A549 treated with RU486 at 1 μM for 4 hours (cell line): ENCODE data around the gene KRTAP1-4. TPM values are rescaled to one million over a fixed set of nuclear protein-coding genes. Genes with fewer than 3 reads are reported as not detected.

Experiments used
- total RNA-seq: library from RNA; stranded (reverse); fragments of 200-300 nt; extraction: Qiagen RNA extraction; gene quantifications from 5 replicates; pipeline ENCODE4 v1.2.3, GENCODE V29; 2022; ENCODE audit warnings: low read depth

Gene KRTAP1-4, protein sequence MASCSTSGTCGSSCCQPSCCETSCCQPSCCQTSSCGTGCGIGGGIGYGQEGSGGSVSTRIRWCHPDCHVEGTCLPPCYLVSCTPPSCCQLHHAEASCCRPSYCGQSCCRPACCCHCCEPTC
- total RNA-seq: not detected in 5 replicates

DNA sequence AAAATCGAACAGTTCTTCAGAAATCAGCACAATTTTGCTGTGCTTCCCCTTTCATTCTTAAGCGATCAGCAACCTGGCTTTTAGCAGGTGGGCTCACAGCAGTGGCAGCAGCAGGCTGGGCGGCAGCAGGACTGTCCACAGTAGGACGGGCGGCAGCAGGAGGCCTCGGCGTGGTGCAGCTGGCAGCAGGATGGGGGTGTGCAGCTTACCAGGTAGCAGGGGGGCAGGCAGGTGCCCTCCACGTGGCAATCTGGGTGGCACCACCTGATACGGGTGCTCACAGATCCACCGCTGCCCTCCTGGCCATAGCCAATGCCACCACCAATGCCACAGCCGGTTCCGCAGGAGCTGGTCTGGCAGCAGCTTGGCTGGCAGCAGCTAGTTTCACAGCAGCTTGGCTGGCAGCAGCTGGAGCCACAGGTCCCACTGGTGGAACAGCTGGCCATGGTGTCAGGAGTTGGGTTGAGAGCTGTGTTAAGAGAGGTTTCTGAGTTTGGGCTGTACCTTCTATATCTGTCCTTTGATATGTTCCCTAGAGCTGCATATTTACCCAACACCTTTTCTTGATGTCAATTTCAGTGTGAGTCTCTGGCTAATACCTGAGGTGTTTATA is at the start of gene KRTAP1-4:
Gene KRTAP1-4, minus strand, starts transcription at position 563 of the 613 bp plus-strand sequence. Its CDS starts 117 bp downstream, at position 446.

DNA sequence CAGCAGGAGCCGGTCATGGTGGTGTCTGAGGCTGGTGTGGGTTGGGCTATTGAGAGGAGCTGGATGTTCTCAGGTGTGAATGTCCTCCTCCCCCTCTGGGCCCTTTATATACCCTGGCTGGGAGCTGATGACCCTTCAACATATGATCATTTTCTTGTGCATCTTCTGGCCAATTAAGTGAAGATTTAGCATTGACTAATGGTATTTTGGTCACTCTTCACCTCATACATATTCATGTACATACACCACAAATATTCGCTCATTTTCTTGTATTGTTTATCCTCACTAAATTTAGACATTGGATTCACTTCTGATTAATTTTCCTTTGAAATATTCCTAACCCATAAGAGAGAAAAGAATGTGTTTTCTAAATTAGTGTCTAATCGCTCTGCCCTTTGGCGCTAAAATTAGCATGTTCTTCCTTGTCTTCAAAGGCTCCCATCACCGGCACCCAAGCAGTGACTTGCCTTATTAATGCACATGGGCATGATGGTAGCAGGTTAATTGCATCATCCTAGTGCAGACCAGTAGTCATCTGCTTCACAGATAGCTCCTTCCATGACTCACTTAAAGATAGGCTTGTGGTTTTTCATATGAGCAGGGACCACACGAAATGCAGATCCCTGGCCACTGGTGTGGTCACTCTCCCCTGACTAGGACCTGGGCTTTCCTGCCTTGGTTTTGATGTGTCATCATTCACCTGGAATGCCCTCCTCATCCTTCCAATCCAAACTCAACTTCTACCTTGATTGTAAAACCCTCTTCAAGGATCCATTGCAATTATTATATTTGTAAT is 36.0 kb upstream of the KRTAP1-4 start, which contains the start of gene KRTAP2-4:
Gene KRTAP2-4, minus strand, starts transcription at position 51 of the 796 bp plus-strand sequence. Its CDS starts 34 bp downstream, at position 17.

DNA sequence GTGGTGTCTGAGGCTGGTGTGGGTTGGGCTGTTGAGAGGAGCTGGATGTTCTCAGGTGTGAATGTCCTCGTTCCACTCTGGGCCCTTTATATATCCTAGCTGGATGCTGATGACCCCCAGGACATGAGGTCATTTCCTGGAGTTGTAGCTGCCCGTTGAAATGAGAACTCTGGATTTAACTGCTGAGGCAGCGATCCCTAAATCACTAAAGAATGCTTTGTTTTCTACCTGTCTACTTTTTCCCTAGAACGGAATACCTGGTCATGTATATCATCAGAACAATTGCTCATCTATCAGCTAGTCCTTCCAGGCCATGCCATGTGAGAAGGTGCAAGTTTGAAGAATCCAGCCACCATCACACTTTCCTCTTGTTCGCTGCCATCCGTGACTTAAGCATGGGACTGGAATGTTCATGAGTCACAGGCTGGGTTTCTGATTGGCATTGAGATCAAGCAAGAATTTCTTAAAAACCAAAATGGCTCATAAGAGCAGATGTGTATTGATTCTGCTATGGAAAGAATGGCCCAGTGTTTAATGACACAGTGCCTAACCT is 30.1 kb upstream of the KRTAP1-4 start, which contains the start of gene KRTAP2-3:
Gene KRTAP2-3, minus strand, starts transcription at position 63 of the 553 bp plus-strand sequence. CDS start 64 bp downstream, outside the sequence.

GRCh38 chr17:41055130-41055529 is 25.1 kb upstream of the KRTAP1-4 start, which contains the start of gene KRTAP2-2:
KRTAP2-2 (minus strand) TSS chr17:41055230; CDS start chr17:41055211, 19 bp downstream.

GRCh38 chr17:41046735-41047465 is 16.9 kb upstream of the KRTAP1-4 start, which contains the start of gene KRTAP2-1:
KRTAP2-1 (minus strand) TSS chr17:41047316; CDS start chr17:41047267, 49 bp downstream.

GRCh38 chr17:41040783-41041571 is 11.0 kb upstream of the KRTAP1-4 start, which contains the start of gene KRTAP1-1:
KRTAP1-1 (minus strand) TSS chr17:41041450; CDS start chr17:41041397, 53 bp downstream.

GRCh38 chr17:41034346-41034935 is 4.4 kb upstream of the KRTAP1-4 start, which contains the start of gene KRTAP1-3:
KRTAP1-3 (minus strand) TSS chr17:41034874; CDS start chr17:41034821, 53 bp downstream.

DNA sequence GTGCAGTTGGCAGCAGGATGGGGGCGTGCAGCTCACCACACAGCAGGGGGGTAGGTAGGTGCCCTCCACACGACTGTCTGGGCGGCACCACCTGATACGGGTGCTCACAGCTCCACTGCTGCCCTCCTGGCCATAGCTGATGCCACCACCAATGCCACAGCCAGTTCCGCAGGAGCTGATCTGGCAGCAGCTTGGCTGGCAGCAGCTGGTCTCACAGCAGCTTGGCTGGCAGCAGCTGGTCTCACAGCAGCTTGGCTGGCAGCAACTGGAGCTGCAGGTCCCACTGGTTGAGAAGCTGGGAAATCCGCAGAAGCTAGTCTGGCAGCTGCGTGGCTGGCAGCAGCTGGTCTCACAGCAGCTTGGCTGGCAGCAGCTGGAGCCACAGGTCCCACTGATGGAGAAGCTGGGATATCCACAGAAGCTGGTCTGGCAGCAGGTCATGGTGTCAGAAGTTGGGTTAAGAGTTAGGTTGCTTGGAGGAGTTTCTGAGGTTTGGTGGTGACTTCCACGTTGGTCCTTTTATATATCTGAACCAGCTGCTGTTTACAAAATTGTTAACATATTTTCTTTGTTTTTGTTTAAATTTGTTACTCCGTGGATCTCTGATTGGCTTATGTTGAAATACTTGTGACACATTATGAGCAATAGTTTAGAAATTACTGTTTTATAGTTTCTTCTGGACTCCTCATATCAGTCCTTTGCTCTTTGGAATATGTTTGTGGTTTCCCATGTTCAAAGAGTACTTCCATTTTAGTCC is 3.1 kb downstream of the KRTAP1-4 start, which contains the start of gene KRTAP1-5:
Gene KRTAP1-5, minus strand, starts transcription at position 494 of the 757 bp plus-strand sequence. Its CDS starts 53 bp downstream, at position 441.

GRCh38 chr17:41008811-41009210 is 21.2 kb downstream of the KRTAP1-4 start, which contains the start of gene KRTAP3-1:
KRTAP3-1 (minus strand) TSS chr17:41009128; CDS start chr17:41009074, 54 bp downstream.

DNA sequence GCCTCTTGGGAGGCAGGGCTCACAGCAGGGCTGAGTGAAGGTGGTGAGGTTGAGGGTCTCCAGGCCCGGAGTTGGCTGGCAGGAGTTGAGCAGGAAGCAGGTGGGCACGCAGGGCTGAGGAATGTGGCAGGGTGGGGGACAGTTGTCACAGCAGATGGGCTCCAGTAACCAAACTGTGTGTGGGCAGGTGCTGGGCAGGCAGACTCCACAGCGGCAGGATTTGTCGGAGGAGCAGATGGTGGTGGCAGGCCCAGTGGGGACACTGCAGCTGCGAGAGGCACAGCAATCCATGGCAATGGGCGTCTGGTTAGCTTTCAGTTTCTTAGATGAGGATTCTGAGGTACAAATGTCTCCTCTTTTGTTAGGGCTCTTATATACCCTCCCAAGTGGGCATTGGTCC is 30.4 kb downstream of the KRTAP1-4 start, which contains the start of gene KRTAP3-2:
Gene KRTAP3-2, minus strand, starts transcription at position 344 of the 400 bp plus-strand sequence. Its CDS starts 53 bp downstream, at position 291.

DNA sequence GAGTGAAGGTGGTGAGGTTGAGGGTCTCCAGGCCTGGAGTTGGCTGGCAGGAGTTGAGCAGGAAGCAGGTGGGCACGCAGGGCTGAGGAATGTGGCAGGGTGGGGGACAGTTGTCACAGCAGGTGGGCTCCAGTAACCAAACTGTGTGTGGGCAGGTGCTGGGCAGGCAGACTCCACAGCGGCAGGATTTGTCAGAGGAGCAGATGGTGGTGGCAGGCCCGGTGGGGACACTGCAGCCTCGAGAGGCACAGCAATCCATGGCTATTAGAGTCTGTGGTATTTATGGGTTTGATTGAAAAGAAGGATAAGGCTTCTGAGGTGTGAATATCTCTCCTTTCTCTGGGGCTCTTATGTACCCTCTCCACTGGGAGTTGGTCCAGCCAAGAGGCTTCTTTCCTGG is 36.2 kb downstream of the KRTAP1-4 start, which contains the start of gene KRTAP3-3:
Gene KRTAP3-3, minus strand, starts transcription at position 326 of the 400 bp plus-strand sequence. Its CDS starts 67 bp downstream, at position 259.

DNA sequence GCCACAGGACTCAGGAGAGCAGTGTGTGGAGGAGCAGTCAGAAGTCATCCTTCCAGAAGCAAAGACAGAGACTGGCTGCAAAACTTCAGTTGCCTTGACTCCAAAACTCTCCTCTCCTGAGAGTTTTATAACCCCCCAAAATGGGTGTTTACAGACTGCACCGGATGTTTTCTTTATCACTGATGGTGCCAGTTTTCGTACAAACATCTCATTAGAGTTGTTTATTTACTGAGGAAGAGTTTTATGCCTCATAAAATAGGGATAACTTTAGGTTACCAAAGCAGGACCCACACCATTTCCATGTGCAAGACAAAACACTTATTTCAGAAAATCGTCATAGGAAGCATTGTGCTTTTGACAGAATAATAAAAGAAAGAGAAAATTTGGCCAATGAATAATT is 45.8 kb downstream of the KRTAP1-4 start, which contains the start of gene KRT40:
Gene KRT40, minus strand, starts transcription at position 101 of the 400 bp plus-strand sequence. Its CDS starts 53 bp downstream, at position 48.

Other genes with a start within 250 kb of the KRTAP1-4 start
- not detected in 5 replicates for gene KRT27, start 247.6 kb downstream of the KRTAP1-4 start, total RNA-seq
- not detected in 5 replicates for gene KRT28, start 230.2 kb downstream of the KRTAP1-4 start, total RNA-seq
- 89.0 to 122 TPM (median 115 TPM) in 5 replicates for gene KRT10, start 207.6 kb downstream of the KRTAP1-4 start, total RNA-seq
- not detected in 5 replicates for gene KRT12, start 163.0 kb downstream of the KRTAP1-4 start, total RNA-seq
- gene KRT20, start 145.0 kb downstream of the KRTAP1-4 start, total RNA-seq: 0.17 to 0.43 TPM (median 0.28 TPM) in 5 replicates
- gene KRT23, start 92.5 kb downstream of the KRTAP1-4 start, total RNA-seq: 0.06 to 0.30 TPM (median 0.08 TPM) in 3 of 5 replicates, not detected in the others
- not detected in 5 replicates for gene KRT39, start 63.2 kb downstream of the KRTAP1-4 start, total RNA-seq
- not detected in 5 replicates for gene KRT40, start 45.9 kb downstream of the KRTAP1-4 start, total RNA-seq
- gene KRTAP3-3, start 36.0 kb downstream of the KRTAP1-4 start, total RNA-seq: not detected in 5 replicates
- 0.36 to 0.50 TPM (median 0.42 TPM) in 3 of 5 replicates, not detected in the others for gene KRTAP3-2, start 30.3 kb downstream of the KRTAP1-4 start, total RNA-seq
- not detected in 5 replicates for gene KRTAP3-1, start 21.1 kb downstream of the KRTAP1-4 start, total RNA-seq
- not detected in 5 replicates for gene KRTAP1-5, start 3.0 kb downstream of the KRTAP1-4 start, total RNA-seq
- gene KRTAP1-3, start 4.7 kb upstream of the KRTAP1-4 start, total RNA-seq: not detected in 5 replicates
- gene KRTAP1-1, start 11.3 kb upstream of the KRTAP1-4 start, total RNA-seq: not detected in 5 replicates
- gene KRTAP2-1, start 17.1 kb upstream of the KRTAP1-4 start, total RNA-seq: not detected in 5 replicates
- not detected in 5 replicates for gene KRTAP2-2, start 25.0 kb upstream of the KRTAP1-4 start, total RNA-seq
- gene KRTAP2-3, start 29.9 kb upstream of the KRTAP1-4 start, total RNA-seq: not detected in 5 replicates
- not detected in 5 replicates for gene KRTAP2-4, start 35.7 kb upstream of the KRTAP1-4 start, total RNA-seq
- not detected in 5 replicates for gene KRTAP4-7, start 54.0 kb upstream of the KRTAP1-4 start, total RNA-seq
- gene KRTAP4-8, start 67.9 kb upstream of the KRTAP1-4 start, total RNA-seq: 0.08 TPM in 1 of 5 replicates, not detected in the others
- gene KRTAP4-16, start 72.0 kb upstream of the KRTAP1-4 start, total RNA-seq: not detected in 5 replicates
- gene KRTAP4-9, start 75.2 kb upstream of the KRTAP1-4 start, total RNA-seq: not detected in 5 replicates
- not detected in 5 replicates for gene KRTAP4-11, start 88.2 kb upstream of the KRTAP1-4 start, total RNA-seq
- not detected in 5 replicates for gene KRTAP4-12, start 94.0 kb upstream of the KRTAP1-4 start, total RNA-seq
- not detected in 5 replicates for gene KRTAP4-6, start 110.3 kb upstream of the KRTAP1-4 start, total RNA-seq
- gene KRTAP4-5, start 119.6 kb upstream of the KRTAP1-4 start, total RNA-seq: not detected in 5 replicates
- gene KRTAP4-4, start 130.6 kb upstream of the KRTAP1-4 start, total RNA-seq: not detected in 5 replicates
- gene KRTAP4-3, start 138.0 kb upstream of the KRTAP1-4 start, total RNA-seq: not detected in 5 replicates
- gene KRTAP4-2, start 148.0 kb upstream of the KRTAP1-4 start, total RNA-seq: not detected in 5 replicates
- 0.17 to 0.25 TPM (median 0.24 TPM) in 4 of 5 replicates, not detected in the other for gene KRTAP4-1, start 154.7 kb upstream of the KRTAP1-4 start, total RNA-seq
- gene KRTAP9-1, start 159.7 kb upstream of the KRTAP1-4 start, total RNA-seq: not detected in 5 replicates
- gene KRTAP9-2, start 196.5 kb upstream of the KRTAP1-4 start, total RNA-seq: not detected in 5 replicates
- not detected in 5 replicates for gene KRTAP9-3, start 202.3 kb upstream of the KRTAP1-4 start, total RNA-seq
- gene KRTAP9-8, start 207.8 kb upstream of the KRTAP1-4 start, total RNA-seq: not detected in 5 replicates
- gene KRTAP9-4, start 219.5 kb upstream of the KRTAP1-4 start, total RNA-seq: not detected in 5 replicates
- not detected in 5 replicates for gene KRTAP9-9, start 225.2 kb upstream of the KRTAP1-4 start, total RNA-seq
- gene KRTAP9-6, start 235.2 kb upstream of the KRTAP1-4 start, total RNA-seq: not detected in 5 replicates
- gene KRTAP9-7, start 245.5 kb upstream of the KRTAP1-4 start, total RNA-seq: not detected in 5 replicates